Measurements from ENCODE around the gene KRT33A. TPM values are rescaled to one million over a fixed set of nuclear protein-coding genes. Genes with fewer than 3 reads are reported as not detected.

Gene KRT33A
- total RNA-seq, 1 experiment from 2014 or later = not detected

DNA sequence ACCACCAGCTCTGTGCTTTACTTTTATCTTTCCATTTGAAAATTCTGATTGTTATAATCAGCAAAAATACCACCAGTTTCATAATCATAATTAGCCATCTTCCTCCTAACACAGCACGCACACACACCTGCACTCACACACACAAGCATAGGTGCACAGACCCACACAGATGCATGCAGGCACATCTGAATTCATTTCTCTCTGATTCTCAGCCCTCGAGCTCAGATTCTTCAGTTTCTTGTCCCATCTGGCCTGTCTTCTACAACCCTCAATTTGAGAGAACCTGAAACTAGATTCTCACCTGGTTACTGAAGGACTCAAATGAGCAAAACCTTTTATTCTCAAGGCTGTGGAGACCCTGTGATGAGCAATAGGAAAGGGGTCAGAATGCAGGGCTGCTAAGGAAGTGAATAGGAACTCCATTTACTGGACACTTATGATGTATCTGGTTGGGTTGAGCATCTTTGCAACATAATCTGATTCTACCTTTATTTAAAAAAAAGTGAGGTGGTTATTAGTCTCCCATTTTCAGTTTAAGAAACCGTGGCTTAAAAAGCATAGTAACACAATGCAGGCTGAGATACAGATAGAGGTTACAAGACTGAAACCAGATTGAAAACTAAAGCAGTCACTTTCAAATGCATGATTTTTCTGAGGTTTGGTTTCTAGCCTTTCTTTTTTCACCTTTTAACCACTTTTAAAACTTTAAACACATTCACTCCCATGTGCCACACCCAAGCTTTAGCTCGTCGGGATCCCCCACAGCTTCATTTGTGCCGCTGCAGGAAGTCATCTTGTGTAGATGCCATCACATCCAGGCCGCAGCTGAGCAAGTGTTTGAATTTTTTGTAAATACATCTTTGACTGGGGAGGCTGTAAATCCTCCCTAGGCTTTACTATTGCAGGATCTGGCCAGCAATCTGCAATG lies 9.4 kb downstream of the KRT33A start:
- H3K27me3 Mint-ChIP-seq (ENCODE audit: low read depth) = peaks cover 13% of the 10 kb centered on the region
- no peak overlapping the region for H3K4me2 ChIP-seq (ENCODE audit: insufficient read depth, insufficient read length, low read length)
- no peak overlapping the region for H3K4ac ChIP-seq (ENCODE audit: low read depth, low read length)
- WGBS (ENCODE audit: extremely low coverage, insufficient read length, low lambda C conversion rate) = no CpG with 5 or more reads among the region's 7 CpGs
- H3K4me1 Mint-ChIP-seq = no peaks in the 10 kb centered on the region
- no peak overlapping the region for H3K4me3 Mint-ChIP-seq
- H3K36me3 Mint-ChIP-seq (ENCODE audit: insufficient read depth in 1 of 3, low read depth in 3 of 3) = peaks cover 2 to 19% (median 3%) of the 10 kb centered on the region in 3 experiments
- no peak for DNase-seq
- H3K56ac ChIP-seq (ENCODE audit: insufficient read length, low read depth, low read length) = no peak overlapping the region
- no peak overlapping the region for H2BK12ac ChIP-seq (ENCODE audit: insufficient read length, low read depth, low read length)
- no peaks in the 10 kb centered on the region for H3K27me3 ChIP-seq (ENCODE audit: insufficient read depth, low read length)
- H2BK15ac ChIP-seq (ENCODE audit: low read depth, low read length) = no peak overlapping the region
- no peaks in the 10 kb centered on the region for H3K79me1 ChIP-seq (ENCODE audit: insufficient read depth, low read depth, low read length, poor library complexity, severe bottlenecking)
- H2AFZ ChIP-seq (ENCODE audit: low read length) = no peak overlapping the region
- H3K9me3 Mint-ChIP-seq = peaks cover 13 to 20% of the 10 kb centered on the region in 2 experiments
- H3K79me2 ChIP-seq (ENCODE audit: insufficient read depth, low read length) = no peaks in the 10 kb centered on the region
- no peak overlapping the region for H3K9ac ChIP-seq (ENCODE audit: extremely low read depth, insufficient read length, low read length)
- no peak overlapping the region for H4K91ac ChIP-seq (ENCODE audit: insufficient read length, low read depth, low read length)
- no peak for TF ChIP-seq CTCF (conservative IDR thresholded peaks at IDR 0.05)
- no peak overlapping the region for H4K5ac ChIP-seq (ENCODE audit: insufficient read length, low read depth, low read length)
- H3K23ac ChIP-seq (ENCODE audit: insufficient read length, low read depth, low read length) = no peak overlapping the region
- no peak overlapping the region for H3T11ph ChIP-seq (ENCODE audit: low read length)
- no peak overlapping the region for H3K27ac Mint-ChIP-seq
- no peak overlapping the region for H3K14ac ChIP-seq (ENCODE audit: insufficient read depth, low read length)
- no peaks in the 10 kb centered on the region for H4K20me1 ChIP-seq (ENCODE audit: control insufficient read depth, insufficient read depth, insufficient read length)
- H3K27ac ChIP-seq (ENCODE audit: insufficient read length, low read depth, low read length) = no peak overlapping the region
- H3K18ac ChIP-seq (ENCODE audit: insufficient read length, low read depth, low read length) = no peak overlapping the region
- H2BK20ac ChIP-seq (ENCODE audit: low read depth, low read length, poor library complexity, severe bottlenecking) = no peak overlapping the region
- no peak overlapping the region for H4K8ac ChIP-seq (replicated peaks; ENCODE audit: insufficient read length, low read depth, low read length)
- no peak overlapping the region for H2BK5ac ChIP-seq (ENCODE audit: insufficient read length, low read length)
- H2AK5ac ChIP-seq (ENCODE audit: insufficient read length, low read length) = no peak overlapping the region
- H3K4me1 ChIP-seq (ENCODE audit: insufficient read depth, low read length) = no peaks in the 10 kb centered on the region
- H3K23me2 ChIP-seq (ENCODE audit: insufficient read length, low read depth, low read length, poor library complexity, severe bottlenecking) = no peaks in the 10 kb centered on the region
- no peak overlapping the region for H2BK120ac ChIP-seq (ENCODE audit: low read depth, low read length, poor library complexity, severe bottlenecking)
- H3K9me3 ChIP-seq (ENCODE audit: control insufficient read depth, low read depth, low read length) = no peaks in the 10 kb centered on the region
